Fibroblast of skin of left biceps (primary cell): ENCODE measurements around the gene SEH1L.
"Not testable (repeated sequence)": the region's sequence is repeated elsewhere in the genome, so short reads cannot be mapped to it uniquely, and the experiment has no call there.

Source experiments
- DNase-seq, 2 experiments: peaks; one replicate each; pipeline ENCODE4 v3.0.0-alpha.2; 2013; ENCODE audit warnings: low read depth in 2 of 2

Gene SEH1L, protein sequence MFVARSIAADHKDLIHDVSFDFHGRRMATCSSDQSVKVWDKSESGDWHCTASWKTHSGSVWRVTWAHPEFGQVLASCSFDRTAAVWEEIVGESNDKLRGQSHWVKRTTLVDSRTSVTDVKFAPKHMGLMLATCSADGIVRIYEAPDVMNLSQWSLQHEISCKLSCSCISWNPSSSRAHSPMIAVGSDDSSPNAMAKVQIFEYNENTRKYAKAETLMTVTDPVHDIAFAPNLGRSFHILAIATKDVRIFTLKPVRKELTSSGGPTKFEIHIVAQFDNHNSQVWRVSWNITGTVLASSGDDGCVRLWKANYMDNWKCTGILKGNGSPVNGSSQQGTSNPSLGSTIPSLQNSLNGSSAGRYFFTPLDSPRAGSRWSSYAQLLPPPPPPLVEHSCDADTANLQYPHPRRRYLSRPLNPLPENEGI

GRCh38 chr18:12947285-12948049, at the start of gene SEH1L:
Gene SEH1L (plus strand): TSS chr18:12948011. CDS start chr18:12948122, 111 bp downstream.
- DNase-seq = peak; percentile 94 to 95

DNA sequence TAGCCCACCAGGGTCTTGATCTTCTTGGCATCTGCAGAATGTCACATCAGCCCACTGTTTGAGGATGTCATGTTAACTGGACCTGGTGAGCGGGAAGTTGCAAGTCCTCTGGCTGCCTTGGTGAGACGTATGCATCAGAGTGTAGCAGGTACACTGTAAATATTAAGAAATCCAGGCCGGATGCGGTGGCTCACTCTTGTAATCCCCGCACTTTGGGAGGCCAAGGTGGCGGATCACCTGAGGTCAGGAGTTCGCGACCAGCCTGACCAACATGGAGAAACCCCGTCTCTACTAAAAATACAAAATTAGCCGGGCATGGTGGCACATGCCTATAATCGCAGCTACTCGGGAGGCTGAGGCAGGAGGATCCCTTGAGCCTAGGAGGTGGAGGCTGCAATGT, 46.6 kb upstream of the SEH1L start:
- not testable (repeated sequence) for DNase-seq

- DNase-seq = no peak
Observed at GRCh38 chr18:12904012-12904516, 43.7 kb upstream of the SEH1L start.

- DNase-seq = no peak
Observed at GRCh38 chr18:12906119-12906518, 41.7 kb upstream of the SEH1L start.

- DNase-seq = no peak
Observed at GRCh38 chr18:12906773-12907172, 41.0 kb upstream of the SEH1L start.

- DNase-seq = no peak
Observed at GRCh38 chr18:12907258-12907925, 40.4 kb upstream of the SEH1L start.

GRCh38 chr18:12908706-12909105, 39.1 kb upstream of the SEH1L start:
- no peak for DNase-seq

GRCh38 chr18:12911025-12911928, 36.5 kb upstream of the SEH1L start:
- DNase-seq = no peak

DNA sequence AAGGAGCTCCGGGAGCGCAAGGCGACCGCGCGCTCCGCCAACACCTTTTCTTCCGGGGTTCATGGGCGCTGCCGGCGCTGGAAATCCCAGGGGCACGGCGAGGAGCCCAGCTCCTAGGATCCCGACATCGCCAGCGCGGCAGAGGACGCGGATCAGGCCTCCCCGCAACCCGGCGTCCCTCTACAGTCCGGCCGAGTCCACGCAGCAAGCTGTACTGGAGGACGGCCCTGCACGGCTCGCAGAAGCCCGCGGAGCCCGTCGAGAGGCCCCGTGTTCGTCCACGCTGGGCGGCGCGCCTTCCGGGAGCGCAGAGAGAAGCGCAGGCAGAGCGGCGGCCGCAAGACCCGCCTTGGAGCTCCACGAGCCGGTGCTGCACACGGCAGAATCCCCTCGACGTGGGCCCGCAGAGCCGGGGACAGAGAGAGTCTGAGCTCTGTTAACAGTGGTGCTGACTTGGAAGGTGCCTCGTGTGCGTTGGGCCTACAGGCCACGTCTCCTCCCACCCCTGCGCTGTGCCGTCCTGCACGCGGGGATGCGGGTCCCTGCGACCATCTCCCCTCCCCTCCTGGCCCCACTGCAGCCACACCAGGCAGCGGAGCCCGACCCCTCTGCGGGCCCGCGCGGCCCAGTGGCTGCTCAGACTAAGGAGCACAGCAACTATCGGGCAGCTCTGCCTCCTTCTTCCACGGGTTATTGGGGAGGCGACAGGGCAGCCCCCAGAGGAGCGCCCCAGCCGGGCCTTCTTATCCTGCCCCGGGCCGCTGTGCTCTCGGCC, 35.7 kb upstream of the SEH1L start:
- DNase-seq = no peak

DNA sequence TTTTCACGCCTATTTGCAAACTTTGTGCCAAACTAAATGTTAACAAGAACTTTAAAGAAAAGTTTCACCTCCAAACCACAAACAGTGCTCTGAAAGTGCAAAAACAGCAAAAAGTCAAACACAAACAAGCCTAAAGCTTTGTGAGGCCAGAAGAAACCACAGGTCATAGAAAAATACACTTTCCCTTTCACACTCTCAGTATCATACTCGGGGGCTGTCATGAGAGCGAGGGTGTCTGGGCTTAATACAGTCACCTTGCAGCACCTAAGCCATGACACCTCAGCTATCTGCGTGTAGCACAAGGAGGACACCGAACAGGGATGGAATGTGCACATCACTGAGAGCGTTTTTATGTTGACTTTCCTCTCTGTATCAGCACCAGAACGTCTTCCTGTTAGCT, 26.6 kb upstream of the SEH1L start:
- DNase-seq = no peak

DNA sequence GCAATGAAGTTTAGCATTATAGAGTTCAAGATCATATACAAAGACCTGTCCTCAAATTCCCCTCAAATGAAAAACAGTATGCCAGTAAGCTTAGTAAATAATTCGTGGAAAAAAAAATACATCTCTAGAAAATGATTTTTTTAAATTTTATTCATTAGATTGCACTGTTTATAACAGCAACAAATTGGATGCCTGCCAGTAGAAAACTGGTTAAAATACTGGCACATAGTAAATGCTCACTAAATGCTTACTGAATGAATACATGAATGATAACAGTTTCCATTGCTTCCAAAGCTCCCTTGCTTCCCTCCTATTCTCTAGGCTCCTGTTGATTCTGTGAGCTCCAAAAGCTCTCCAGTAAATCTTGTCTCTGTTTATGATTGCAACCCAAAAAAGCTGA, 25.5 kb upstream of the SEH1L start:
- DNase-seq = no peak

GRCh38 chr18:12924616-12925015, 23.2 kb upstream of the SEH1L start:
- DNase-seq = no peak

GRCh38 chr18:12928206-12928605, 19.6 kb upstream of the SEH1L start:
- no peak for DNase-seq

DNA sequence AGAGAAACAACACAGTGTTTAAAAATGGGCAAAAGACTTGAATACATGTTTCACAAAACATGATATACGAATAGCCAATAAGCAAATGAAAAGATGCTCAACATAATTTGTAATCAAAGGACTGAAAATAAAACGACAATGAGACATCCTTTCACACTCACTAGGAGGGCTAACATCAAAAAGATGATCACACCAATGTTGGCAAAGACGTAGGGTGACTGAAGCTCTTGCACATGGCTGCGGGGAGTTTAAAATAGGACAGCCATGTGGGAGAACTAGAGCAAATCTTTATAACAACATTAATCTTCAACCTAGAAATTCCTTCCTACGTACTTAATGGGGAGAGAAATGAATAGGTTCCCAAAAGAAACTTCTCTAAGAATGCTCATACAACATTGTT, 19.2 kb upstream of the SEH1L start:
- no peak for DNase-seq

DNA sequence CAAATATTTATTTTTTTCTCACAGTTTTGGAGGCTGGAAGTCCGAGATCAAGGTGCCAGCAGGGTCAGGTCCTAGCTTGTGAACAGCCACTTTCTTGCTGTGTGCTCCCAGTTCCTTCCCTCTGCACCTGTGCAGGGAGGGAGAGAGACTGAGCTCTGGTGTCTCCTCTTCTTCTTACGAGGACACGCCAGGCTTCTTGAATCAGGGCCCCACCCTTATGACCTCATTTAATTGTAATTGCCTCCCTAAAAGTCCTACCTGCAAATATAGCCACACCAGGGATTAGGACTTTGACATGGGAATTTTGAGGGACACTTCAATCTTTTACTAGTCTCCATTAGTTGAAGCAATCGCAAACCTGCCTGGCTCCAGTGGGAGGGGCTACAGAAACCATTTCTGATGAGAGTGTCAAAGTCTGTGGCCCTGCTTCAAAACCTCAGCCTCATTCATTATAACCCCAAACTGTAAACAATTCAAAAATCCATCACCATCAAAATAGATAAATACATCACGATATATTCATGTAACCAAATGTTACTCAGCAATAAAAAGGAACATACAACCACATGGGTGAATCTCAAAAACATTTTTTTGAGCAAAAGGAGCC, 18.2 kb upstream of the SEH1L start:
- DNase-seq = no peak

- DNase-seq = no peak
Observed at GRCh38 chr18:12930376-12930775, 17.4 kb upstream of the SEH1L start.

GRCh38 chr18:12930908-12931307, 16.9 kb upstream of the SEH1L start:
- DNase-seq = no peak

DNA sequence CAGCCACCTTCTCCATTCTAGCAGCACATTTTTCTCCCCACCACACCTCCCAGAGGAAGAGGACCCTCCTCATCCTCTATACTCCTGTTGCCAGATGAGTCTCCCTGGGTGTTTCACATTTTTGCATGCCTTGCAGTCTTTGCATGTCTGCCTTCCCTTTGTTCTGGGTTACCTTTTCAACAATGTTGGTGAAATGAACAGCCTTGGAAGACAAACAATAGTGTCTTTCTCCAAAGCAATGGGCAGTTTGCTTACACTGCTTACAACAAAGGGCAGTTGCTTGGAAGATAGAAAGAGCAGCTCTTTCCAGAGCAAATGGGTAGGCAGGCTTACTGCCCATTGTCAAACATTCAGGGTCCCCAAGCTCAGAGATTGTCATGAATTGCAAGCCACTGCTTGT, 14.5 kb upstream of the SEH1L start:
- no peak for DNase-seq

DNA sequence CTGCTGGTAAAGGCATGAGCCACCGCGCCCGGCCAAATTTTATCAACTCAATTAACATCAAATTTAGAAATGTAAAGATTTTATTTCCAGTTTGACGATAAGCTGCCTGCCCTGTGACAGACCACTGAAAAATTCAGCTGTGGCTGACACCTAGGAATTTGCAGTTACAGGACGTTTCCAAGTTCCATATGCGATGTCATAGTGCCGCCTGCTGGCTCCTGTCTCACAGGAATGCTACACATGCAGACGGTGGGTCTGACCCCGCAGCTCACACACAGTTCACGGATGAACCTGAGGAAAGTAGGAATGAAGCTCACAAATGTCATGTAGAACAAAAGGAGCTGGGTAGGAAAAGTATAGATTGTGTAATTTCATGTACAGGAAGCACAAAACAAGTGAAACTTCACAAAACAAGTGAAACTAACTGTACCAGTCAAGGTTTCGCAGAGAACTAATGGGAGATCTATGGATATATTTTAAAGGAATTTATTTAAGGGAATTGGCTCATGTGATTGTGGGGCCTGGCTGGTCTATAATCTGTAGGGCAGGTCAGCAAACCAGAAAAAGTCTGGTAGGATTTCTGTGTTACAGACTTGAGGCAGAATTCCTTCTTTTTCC, 13.2 kb upstream of the SEH1L start:
- peak; percentile 52 to 63 for DNase-seq

DNA sequence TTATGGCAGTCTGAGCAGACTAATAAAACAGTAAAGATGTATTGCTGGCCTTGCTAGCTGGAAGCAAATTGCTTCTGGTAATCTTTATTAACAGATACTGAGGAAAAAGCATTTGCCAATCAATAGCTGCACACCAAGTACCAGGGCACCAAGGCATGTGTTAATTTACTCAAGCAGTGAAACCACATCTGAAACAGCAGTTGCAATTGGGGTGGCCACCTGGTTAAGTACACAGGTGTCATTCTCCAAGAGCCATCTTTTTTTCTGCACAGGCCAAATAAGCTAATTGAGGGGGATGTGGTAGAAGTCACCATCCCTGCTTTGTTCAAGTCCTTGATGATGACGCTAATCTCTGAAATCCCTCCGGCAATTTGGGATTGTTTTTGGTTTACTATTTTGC, 8.6 kb upstream of the SEH1L start:
- no peak for DNase-seq
